ENCODE results near the gene CIZ1.

GRCh38 chr9:128149001-128149701 is 42.2 kb downstream of the CIZ1 start, which contains the start of gene LCN2:
- no peak for TF ChIP-seq CTCF (IDR thresholded peaks at IDR 0.05)
- TF ChIP-seq POLR2A (IDR thresholded peaks at IDR 0.05), result peak in 2 of 3 donors; percentile 52 to 73
